NAMALWA (cell line): Measurements from ENCODE around the gene UPF2.
"Not testable (repeated sequence)": the region's sequence is repeated elsewhere in the genome, so short reads cannot be mapped to it uniquely, and the experiment has no call there.

Source experiments
- DNase-seq: peaks from one replicate; pipeline ENCODE4 v3.0.0-alpha.2; 2015; ENCODE audit warnings: low spot score

The UPF2 gene

DNA sequence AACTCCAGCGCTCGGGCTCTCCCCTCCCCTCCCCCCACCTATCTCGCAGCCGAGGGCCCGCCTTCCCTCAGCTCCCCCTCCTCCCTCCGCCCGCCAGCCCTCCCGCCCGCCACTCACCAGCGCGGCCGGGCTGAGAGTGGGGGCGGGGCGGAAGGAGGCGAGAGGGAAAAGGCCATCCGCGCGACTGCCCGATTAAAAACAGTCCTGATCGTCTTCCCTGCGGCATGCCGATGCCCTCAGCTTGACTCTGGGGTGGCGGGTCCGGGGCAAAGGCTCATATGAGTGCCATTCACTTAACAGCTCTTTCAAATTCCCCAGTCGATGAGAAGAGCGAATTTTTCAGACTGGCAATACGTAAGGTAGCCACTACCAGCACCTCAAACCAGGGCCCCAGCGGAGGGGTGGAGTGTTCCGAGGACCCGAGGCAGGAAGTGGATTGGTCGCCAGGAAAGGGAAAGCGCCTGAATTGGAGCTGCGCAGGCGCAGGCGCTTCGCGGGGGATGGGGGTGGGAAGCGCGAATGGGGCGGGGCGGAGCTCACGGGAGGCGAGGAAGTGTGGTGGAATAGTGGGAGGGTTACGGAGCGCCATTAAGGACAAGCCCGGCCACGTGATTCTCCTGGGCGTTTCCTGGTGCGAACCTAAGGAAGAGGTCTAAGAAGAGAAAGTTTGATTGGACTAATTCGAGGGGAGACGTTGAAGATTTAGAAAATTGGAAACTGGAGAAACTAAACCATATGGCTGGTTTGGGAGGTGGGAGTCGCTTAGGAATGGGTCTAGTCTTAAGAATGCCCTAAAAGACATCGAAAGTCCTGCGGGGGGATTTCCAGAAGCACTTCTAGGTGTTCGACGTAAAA lies at the start of gene UPF2:
Gene UPF2, minus strand, starts transcription at position 13 of the 855 bp plus-strand sequence. CDS start 7,386 bp downstream, outside the sequence.
- DNase-seq, result peak; percentile 98

DNA sequence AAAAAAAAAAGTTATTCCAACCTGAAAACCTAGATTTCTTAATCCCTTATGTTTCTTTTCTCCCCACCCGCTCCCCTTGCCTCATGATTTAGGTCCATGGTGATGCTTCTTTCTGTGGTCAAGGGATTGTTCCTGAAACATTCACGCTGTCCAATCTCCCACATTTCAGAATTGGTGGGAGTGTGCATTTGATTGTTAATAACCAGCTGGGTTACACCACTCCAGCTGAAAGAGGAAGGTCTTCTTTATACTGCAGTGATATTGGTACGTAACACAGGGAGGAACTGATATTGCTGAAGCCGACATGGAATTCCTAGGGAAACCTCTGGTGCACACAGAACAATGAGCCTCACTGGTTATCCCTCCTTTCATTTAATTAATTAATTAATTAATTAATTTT lies 48.8 kb upstream of the UPF2 start:
- DNase-seq, result no peak

GRCh38 chr10:12088919-12089318 lies 46.3 kb upstream of the UPF2 start:
- DNase-seq, result no peak

- DNase-seq, result no peak
Measured at GRCh38 chr10:12081879-12082557, 39.4 kb upstream of the UPF2 start.

GRCh38 chr10:12081470-12081869 lies 38.9 kb upstream of the UPF2 start:
- DNase-seq, result no peak

GRCh38 chr10:12077580-12078180 lies 35.1 kb upstream of the UPF2 start:
- DNase-seq, result peak; percentile 61

DNA sequence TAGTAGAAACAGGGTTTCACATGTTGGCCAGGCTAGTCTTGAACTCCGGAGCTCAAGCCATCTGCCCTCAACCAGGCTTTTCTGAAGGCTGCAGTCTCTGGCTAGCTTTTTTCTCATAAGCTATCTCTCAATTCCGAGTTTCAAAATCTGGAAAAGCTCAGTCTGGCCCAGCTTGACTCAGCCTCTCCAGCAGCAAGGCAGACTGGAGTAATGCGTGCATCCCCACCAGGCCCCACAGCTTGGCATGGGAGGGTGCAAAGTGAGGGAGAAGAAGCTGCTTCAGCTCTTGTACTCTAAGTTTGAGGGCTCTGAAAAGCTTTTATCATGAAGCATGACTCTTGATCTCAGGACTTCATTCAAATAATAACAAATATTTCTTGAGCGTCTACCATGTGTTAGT lies 30.9 kb upstream of the UPF2 start:
- no peak for DNase-seq

- not testable (repeated sequence) for DNase-seq
Measured at GRCh38 chr10:12071441-12071840, 28.8 kb upstream of the UPF2 start.

DNA sequence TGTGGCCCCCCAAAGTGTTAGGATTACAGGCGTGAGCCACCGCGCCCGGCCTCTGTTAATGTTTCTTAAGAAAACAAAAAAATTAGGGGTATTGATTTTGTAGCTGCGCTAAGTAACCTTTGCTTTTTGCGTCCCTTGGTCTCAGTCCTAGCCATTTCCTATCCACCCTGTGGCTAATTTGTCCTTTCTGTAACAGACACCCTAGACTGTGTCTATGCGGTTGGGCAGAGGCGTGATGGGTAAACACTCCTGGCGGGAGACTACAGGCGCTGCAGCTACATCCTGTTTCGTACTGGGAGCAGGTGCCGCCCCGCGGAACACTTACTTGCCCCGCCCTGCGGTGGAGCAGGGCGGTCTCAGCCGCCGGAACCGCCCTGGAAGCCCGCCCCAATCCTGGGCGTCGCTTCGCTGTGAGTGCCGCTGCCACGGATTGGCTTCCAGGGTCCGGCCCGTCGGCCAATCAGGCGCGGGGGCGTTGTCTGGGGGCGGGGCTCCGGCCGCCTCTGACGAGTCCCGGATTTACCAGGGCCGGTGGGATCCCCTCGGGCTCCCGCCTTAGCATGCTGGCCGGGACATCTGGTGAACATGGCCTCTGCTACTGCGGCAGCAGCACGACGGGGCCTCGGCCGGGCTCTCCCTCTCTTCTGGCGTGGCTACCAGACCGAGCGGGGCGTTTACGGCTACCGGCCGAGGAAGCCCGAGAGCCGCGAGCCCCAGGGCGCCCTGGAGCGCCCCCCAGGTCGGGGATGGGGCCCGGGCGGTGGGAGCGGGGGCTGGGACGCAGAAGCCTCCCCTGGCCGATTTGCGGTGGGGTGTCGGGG lies 26.1 kb upstream of the UPF2 start, which contains the start of gene DHTKD1:
Gene DHTKD1, plus strand, starts transcription at position 506 of the 821 bp plus-strand sequence. Its CDS starts 80 bp downstream, at position 586.
- DNase-seq, result peak; percentile 98

- no peak for DNase-seq
Measured at GRCh38 chr10:12067336-12067735, 24.7 kb upstream of the UPF2 start.

DNA sequence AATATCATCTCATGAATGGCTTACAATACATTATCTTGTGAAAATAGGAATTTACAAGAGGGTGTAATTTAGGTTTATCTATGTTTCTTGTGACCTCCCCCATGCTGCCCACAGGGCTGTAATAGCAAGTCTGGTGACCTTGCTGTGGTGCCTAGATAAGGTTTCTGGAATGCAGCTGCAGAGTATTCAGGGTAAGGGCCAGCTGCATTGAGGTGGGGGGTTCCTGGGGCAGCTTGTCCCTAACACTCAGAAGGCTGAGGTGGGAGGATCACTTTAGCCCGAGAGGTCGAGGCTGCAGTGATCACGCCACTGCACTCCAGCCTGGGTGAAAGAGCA lies 20.8 kb upstream of the UPF2 start:
- no peak for DNase-seq

- DNase-seq, result no peak
Measured at GRCh38 chr10:12062754-12063482, 20.3 kb upstream of the UPF2 start.

GRCh38 chr10:12061124-12061523 lies 18.5 kb upstream of the UPF2 start:
- no peak for DNase-seq

DNA sequence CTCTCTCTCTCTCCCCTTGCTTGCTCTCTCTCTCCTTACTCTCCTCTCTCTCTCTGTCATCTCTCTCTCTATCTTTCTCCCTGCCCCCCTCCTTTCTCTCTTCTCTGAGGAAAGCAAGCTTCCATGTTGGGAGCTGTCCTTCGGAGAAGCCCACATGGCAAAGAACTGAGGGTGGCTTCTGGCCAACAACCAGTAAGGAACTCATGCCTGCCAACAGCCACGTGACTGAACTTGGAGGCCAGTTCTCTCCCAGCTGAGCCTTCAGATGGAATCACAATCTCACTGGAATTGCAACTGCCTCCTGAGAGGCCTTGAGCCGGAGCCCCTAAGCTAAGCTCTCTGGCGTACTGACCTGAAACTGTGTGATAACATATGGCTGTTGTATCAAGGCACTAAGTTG lies 14.1 kb upstream of the UPF2 start:
- DNase-seq, result no peak

GRCh38 chr10:12055732-12056131 lies 13.1 kb upstream of the UPF2 start:
- DNase-seq, result no peak

- peak; percentile 27 for DNase-seq
Measured at GRCh38 chr10:12051241-12051640, 8.6 kb upstream of the UPF2 start.

GRCh38 chr10:12050528-12050927 lies 7.9 kb upstream of the UPF2 start:
- no peak for DNase-seq

GRCh38 chr10:12048547-12048946 lies 5.9 kb upstream of the UPF2 start:
- no peak for DNase-seq

- DNase-seq, result no peak
Measured at GRCh38 chr10:12045596-12045995, 3.0 kb upstream of the UPF2 start.

GRCh38 chr10:12042409-12042796 lies 206 bp downstream of the UPF2 start:
- peak; percentile 56 for DNase-seq

GRCh38 chr10:12041766-12042408 lies 722 bp downstream of the UPF2 start:
- DNase-seq, result peak; percentile 82
